ENCODE data around the gene RTN3.

RTN3 gene

GRCh38 chr11:63793161-63793560, 111.9 kb downstream of the RTN3 start:
- TF ChIP-seq TOX (CRISPR knock-in tag; IDR thresholded peaks at IDR 0.05; ENCODE audit: borderline replicate concordance), result no peak
- TF ChIP-seq ZFP30 (CRISPR knock-in tag; IDR thresholded peaks at IDR 0.05), result no peak
- no peak for TF ChIP-seq PPARA (CRISPR knock-in tag; IDR thresholded peaks at IDR 0.05; ENCODE audit: borderline replicate concordance)
- TF ChIP-seq ZNF8 (CRISPR knock-in tag; IDR thresholded peaks at IDR 0.05), result no peak
- TF ChIP-seq CREB5 (CRISPR knock-in tag; IDR thresholded peaks at IDR 0.05; ENCODE audit: low read depth), result no peak
- no peak for TF ChIP-seq CSRNP3 (CRISPR knock-in tag; IDR thresholded peaks at IDR 0.05)
- no peak for TF ChIP-seq ZNF565 (CRISPR knock-in tag; conservative IDR thresholded peaks at IDR 0.05; ENCODE audit: low read depth)
- no peak for TF ChIP-seq TSHZ2 (CRISPR knock-in tag; IDR thresholded peaks at IDR 0.05)
- no peak for TF ChIP-seq RARB (CRISPR knock-in tag; IDR thresholded peaks at IDR 0.05)
- TF ChIP-seq ZFP3 (CRISPR knock-in tag; IDR thresholded peaks at IDR 0.05), result no peak
- no peak for TF ChIP-seq GLIS3 (CRISPR knock-in tag; IDR thresholded peaks at IDR 0.05)
- TF ChIP-seq BACH2 (CRISPR knock-in tag; IDR thresholded peaks at IDR 0.05; ENCODE audit: borderline replicate concordance), result no peak
- TF ChIP-seq OSR1 (CRISPR knock-in tag; IDR thresholded peaks at IDR 0.05), result no peak
- ATAC-seq, result no peak

GRCh38 chr11:63795066-63795465, 113.8 kb downstream of the RTN3 start:
- ATAC-seq, result no peak
- TF ChIP-seq PATZ1 (CRISPR knock-in tag; IDR thresholded peaks at IDR 0.05; ENCODE audit: borderline replicate concordance) (no peak), CSDC2 (CRISPR knock-in tag; IDR thresholded peaks at IDR 0.05) (no peak), ZNF70 (CRISPR knock-in tag; IDR thresholded peaks at IDR 0.05) (no peak), CREB5 (CRISPR knock-in tag; IDR thresholded peaks at IDR 0.05; ENCODE audit: low read depth) (no peak), RARB (CRISPR knock-in tag; IDR thresholded peaks at IDR 0.05) (no peak), ZNF8 (CRISPR knock-in tag; IDR thresholded peaks at IDR 0.05) (no peak), ZFP30 (CRISPR knock-in tag; IDR thresholded peaks at IDR 0.05) (no peak), ZFP3 (CRISPR knock-in tag; IDR thresholded peaks at IDR 0.05) (no peak), SNAI2 (CRISPR knock-in tag; IDR thresholded peaks at IDR 0.05) (no peak), ZNF565 (CRISPR knock-in tag; conservative IDR thresholded peaks at IDR 0.05; ENCODE audit: low read depth) (no peak), POU6F1 (CRISPR knock-in tag; IDR thresholded peaks at IDR 0.05; ENCODE audit: borderline replicate concordance, low read depth) (no peak), GLIS3 (CRISPR knock-in tag; IDR thresholded peaks at IDR 0.05) (no peak), ZC3H10 (CRISPR knock-in tag; IDR thresholded peaks at IDR 0.05) (no peak), TSHZ2 (CRISPR knock-in tag; IDR thresholded peaks at IDR 0.05) (no peak), ESRRG (CRISPR knock-in tag; IDR thresholded peaks at IDR 0.05) (no peak), PPARA (CRISPR knock-in tag; IDR thresholded peaks at IDR 0.05; ENCODE audit: borderline replicate concordance) (no peak), ARNTL (CRISPR knock-in tag; IDR thresholded peaks at IDR 0.05; ENCODE audit: borderline replicate concordance, low read depth) (no peak), TCF4 (CRISPR knock-in tag; IDR thresholded peaks at IDR 0.05; ENCODE audit: borderline replicate concordance) (no peak), CSRNP3 (CRISPR knock-in tag; IDR thresholded peaks at IDR 0.05) (no peak)
